Activated CD4-positive, alpha-beta T cell treated with anti-CD3 and anti-CD28 coated beads, Interleukin-2, amount 50 U/mL, for 24 hours (primary cell): ENCODE measurements around the gene DPYD.

Source experiments
- DNase-seq, 2 donors: peaks; one replicate each; pipeline ENCODE4 v3.0.0-alpha.2; 2020; ENCODE audit warnings: low read depth in 1 of 2, low spot score in 1 of 2

Gene DPYD

DNA sequence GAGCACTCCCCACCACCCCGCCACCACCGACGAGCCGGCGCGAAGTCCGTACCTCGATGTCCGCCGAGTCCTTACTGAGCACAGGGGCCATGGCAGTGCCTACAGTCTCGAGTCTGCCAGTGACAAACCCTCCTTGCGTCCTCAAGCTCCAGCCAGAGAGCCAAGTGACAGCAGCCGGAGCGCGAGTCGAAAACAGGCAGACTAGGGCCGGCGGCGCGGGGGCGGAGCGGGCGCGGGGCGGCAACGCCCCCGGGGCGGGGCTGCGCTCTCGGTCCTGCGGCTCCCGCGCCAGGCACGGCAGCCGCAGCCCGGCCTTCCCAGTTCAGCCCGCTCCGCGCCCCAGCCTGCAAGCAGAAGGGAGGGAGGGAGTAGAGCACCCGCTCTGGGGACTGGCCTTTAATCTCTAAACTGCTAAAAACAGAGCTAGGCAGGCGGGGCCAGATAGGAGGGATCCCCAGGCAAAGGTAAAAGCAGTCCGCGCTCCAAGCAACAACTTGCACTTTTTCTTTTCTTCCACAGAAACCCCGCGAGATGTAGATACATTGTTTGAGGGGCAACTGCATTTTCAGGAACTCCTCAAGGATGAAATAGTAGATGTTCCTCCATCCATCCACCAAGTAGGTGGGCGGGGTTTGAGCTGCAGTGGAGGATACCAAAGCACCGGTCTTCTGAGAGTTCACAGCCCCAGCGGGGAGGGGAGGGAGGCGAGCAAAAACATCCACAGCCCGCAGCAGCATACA lies at the start of gene DPYD:
Gene DPYD (minus strand): TSS at position 203 of the 740 bp plus-strand sequence. CDS start 112 bp downstream, at position 91.
- peak; percentile 63 to 65 for DNase-seq

DNA sequence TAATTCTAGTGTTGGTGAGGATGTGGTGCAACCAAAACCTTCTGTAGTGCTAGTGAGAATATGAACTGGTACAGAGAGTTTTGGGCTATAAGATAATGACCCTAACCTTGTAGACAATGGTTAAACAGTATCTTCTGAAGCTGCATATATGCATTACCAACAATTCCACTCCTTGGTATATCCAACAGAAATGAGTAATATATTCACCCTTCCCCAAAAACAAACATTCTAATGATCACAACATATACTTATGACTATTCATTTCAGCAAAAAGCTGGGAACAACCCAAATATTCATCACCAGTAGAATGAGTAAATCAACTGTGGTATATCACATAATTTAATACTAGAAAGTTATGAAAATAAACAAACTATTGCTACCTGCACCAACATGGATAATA lies 39.6 kb upstream of the DPYD start:
- no peak for DNase-seq

DNA sequence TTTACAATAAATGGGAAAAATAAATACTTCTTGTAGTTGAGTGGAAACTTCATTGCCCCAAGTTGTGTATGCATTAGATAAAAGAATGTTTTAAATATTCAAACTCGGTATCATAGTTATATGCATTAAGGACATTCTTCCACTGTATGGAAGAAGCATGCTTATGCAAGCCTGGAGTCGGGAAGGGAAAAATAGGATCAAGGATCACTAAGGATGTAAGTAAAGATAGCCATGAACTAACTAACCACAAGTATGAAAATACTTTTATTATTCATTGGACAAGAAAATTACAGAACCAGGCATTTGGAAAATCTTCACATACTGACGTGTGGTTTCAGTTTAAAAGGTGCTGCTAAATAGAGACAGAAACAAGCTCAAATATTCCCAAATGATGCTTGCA lies 26.9 kb upstream of the DPYD start:
- no peak for DNase-seq

DNA sequence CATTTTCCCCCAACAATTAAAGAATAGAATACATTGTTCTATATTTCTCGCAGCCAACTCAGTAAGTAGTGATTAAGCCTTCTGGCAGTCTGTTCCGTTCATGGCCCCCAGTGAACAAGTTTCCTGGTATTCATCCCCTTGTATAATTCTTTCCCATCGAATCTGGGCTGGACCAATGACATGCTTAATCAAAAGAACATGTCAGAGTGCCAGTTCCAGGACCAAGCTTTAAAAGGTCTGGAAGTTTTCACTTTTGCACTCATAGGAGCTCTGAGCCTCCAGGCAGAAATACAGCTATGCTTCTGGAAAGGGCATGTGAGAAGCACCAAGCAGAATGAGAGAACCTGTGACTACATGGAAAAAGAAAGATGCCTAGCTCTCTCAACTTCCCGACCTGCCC lies 22.5 kb upstream of the DPYD start:
- no peak for DNase-seq

DNA sequence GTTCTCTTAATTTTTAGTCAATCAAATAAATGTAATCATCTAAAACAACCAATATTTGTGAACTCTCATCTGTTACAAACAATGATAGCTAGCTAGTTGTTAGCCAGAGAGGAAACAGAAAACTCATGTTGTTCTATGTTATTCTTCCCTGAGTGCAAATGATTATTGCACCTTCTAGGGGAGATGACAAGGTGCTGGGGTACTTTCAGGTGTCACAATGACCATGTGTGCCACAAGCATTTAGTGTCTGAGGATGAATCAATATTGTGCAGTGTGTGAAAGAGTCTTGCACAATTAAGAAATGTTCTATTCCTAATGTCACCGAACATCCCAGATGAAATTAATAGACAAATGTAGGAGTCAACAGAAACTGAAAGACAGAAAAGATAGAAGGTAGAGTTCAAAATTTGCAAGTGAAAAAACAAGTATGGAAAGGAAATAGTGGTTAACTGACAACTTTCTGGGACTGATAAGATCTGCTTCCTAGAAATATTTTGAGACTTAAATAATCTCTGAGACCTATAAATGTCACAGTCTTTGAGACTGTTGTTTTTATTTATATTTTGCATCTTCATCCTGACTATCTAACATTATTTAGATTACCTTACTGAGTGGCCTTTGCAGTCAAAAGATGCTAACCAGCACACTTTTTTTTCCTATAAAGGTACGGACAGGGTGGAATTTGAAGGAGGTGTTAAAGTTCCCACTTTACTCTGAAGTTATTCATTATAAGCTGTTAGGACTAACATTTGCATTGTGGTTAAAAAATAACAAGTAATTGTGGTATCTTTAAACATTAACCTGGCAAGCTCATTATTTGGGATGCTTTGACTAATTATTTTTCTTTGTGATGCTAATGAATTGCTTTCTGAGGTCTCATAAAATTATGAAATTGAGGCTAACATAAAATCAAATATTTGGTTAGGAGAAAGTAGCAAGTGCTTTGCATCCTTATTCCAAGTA lies 21.6 kb upstream of the DPYD start:
- no peak for DNase-seq

DNA sequence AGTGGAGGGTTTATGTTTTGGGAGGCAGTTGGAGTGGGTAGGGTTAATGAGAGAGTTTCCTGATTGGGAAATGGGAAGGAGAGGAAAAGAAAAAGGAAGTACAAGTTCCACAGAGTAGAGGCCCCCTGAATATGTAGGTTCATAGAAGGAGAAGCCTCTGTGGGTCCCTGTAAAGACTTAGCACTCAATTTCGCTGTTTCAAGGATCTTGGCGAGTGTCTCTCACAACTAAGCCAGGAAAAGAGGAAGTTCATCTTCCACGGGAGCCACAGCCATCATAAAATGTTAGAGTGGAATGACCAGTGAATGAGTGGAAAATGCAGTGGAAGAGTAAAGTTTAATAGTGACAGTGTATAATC lies 17.4 kb upstream of the DPYD start:
- DNase-seq, result no peak

DNA sequence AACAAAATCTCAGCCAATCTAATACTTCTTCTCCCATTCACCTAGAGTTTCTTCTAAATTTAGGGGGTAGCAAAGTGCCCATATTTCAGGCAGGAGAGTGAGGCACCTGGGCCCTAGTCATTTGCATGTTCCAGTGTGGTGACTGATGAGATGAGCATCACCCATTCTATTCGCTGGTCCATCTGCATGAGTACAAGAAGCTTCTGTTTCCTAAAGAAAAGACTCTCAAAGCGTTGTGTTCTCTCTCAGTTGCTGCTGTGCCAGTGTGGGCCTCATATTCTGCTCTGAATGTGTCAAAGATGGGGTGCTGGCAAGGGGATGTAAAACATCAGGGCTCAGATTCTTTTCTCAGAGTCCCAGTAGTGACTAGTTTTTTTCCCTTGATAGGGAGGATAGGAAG lies 16.1 kb upstream of the DPYD start:
- DNase-seq, result no peak

DNA sequence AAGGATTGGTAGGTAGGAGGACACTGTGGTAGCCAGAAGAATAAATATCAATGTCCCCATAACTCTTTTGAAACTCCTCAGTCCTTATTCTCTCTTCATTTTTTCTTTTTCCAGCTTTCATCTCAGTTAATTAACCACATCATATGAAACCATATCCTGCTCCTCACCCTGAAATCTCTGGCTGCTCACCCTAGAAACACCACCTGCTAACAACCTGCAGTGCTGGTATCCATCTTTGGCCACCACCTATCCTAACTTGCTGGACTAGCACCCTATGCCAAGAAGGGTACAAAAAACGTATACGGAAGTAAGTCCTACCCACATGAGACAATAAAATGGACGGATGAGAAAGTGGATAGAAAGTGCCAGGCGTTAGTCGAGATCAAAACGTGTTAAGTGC lies 13.7 kb upstream of the DPYD start:
- DNase-seq, result no peak

DNA sequence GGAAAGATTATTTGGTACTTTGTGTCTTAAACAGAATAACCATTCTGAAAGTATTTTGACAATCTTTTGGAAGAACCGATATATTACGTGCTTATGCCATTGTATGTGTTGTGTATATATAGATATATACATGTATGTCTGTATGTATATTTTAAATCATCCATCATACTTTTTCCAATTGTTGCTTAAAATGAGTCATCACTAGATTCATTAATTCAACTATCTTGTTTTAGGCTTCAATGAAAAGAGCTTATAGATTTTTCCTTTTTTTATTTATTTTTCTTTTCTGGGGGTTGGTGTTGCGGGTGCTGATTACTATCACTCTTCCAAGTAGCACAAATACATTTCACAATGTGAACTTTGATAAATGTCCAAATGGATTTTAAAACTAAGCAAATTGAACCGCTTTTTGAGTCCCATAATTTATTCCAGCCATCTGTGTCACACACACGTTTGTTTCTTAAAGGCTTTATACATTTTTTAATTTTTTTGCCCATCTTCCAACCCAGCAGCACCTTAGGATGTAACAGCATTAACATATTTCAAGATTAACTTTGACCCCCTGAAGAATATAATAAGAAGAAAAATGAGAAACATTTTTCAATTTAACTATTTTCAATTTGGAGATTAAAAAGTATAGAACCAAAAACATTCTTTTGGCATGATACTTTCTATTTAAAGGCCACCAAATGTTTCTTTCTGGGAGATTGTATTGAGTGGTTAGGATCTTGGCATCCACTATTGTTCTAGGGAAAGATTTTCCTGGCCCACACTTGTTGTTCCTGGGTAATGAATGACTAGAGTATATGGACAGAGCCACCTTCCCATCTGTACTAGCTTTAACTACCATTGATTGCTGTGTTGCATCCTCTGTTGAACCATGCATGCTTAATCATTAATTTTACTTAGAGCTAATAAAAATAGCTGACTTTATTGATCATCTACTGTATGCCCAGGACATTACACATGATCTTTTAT lies 9.3 kb upstream of the DPYD start:
- DNase-seq, result no peak

DNA sequence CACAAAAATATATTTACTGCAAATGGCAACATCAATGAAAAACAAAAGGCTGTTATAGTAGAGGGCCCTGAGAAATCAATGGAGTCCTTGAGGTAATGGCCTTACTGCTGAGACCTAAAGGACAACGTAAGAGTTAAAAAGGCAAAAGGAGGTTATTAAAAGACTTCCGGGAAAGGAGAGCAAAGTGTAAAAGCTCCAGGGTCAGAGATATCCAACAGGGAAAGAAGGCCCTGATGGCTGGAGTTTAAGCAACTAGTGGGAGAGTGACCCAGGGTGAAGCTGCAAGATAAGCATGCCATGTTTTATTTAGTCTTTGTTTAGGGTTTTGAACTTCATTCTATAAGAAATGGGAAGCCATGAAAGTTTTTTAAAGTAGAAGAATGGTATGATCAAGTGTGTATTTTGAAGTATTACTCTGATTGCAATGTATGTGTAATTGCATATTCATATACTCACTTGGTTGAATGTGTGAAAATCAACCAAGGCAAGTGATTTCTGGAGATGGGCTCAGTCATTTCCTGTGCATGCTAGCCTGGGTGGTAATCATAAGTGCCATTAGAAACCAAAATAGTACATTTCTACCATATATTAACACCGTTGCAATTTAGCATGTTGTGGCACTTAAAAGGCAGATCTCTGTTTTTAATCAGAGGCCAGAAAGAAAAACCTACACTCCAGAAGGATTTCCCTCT lies 5.3 kb upstream of the DPYD start:
- DNase-seq, result no peak

DNA sequence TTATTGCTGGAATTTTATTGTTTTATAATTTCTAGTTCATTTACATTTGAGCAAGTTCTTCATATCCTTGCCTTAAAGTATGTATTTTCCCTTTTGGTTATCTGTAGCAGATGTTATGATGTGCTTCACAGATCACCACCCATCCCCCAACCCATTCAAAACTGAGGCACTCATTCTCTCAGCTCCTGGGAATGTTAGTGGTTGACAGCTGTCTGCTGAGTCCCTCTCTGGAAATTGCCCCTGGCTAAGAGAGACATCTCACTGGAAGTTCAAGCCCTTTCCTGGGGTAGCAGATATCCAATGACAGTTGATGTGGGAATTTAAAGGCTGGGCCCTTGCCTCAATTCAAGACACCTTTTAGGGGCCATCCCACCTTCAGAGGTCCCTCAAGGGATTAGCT lies 4.3 kb upstream of the DPYD start:
- DNase-seq, result no peak

DNA sequence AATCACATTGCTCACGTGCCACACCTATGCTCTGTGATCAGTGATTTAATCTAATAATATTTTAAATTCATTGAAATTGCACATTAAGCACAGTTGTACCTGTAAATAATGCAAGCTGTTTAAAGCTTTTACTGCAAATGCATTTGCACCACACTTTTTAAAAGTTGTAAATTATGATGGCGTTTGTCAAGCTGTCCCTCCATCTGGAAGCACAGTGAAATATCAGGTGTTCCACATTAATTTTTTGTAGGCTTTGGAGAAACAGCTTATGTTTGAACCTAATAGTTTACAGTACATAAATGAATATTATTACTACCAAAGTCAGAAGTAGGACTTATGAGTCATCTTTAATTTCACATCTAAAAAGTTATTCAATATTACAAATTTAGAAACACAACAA lies 3.0 kb upstream of the DPYD start:
- DNase-seq, result no peak

DNA sequence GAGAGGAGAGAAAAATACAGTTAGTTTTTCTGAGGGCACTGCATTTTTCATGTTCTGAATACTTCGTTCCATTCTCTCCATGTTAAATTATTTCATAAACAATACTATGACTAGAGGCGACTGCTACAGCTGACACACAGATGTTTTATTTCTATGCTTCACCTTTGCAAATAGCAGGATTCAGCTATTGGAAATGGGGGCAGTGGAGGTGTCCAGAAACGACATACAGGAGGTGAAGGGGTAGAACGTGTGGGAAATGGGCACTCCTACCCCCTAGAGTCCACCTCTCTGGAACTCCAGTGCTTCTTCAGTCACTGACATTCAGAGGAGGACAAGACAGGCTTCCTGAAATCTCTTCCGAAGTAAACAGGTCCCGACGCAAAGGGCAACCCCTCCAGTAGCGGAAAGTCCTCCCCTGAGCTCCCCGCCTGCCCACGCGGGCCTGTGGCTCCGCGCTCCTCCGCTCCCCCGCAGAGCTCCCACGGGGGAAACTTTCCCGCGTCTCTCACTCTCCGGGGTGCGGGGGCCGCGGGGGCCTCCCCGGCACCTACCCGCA lies 480 bp downstream of the DPYD start:
- DNase-seq, result peak in 1 of 2 donors; percentile 17

DNA sequence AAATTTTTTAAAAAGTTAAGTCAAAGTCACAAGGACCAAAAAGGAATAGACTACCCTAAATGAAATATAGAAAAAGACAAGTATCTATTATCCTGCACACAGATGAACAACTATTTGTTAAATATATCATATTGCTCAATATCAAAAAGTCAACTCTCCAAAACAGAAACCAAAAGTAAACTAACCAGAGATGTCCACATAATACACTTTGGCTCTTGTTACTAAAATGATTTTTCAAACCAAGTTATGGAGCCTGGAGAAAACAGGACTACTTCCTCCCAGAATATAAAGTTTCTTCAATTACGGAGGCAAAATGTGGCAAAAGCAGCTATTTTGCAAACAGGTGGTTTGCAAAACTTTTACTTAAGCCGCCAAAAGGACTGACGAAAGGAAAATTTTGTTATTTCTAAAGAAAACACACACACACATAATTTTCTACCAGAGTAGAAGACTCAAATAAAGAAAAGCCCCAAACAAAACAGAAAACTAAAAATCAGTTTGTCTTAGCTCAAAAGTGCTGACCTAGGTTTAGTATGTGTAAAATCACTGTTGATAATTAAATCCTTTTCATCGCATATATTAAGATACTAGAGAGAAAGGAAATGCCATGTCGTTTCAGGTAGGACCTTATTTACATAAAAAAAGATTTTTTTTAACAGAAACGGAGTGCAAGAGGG lies 1.1 kb downstream of the DPYD start:
- DNase-seq, result no peak

DNA sequence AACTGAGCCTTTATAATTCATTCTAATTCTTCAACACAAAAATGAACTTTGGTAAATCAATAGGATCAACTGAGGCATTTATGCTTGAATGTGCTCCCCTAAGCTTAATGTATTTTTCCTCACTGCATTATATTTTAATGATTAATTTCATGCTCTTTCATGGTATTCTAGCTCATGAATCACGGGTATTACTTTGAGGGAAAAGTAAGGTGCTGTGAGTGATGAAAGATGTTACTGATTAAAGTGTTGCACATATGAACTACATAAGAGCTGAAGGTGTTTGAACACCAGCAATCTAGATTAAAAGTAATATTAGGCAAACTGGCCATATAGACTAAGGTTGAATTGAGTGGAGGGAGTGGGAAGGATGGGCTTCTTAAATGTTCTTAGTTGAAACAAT lies 1.9 kb downstream of the DPYD start:
- no peak for DNase-seq

DNA sequence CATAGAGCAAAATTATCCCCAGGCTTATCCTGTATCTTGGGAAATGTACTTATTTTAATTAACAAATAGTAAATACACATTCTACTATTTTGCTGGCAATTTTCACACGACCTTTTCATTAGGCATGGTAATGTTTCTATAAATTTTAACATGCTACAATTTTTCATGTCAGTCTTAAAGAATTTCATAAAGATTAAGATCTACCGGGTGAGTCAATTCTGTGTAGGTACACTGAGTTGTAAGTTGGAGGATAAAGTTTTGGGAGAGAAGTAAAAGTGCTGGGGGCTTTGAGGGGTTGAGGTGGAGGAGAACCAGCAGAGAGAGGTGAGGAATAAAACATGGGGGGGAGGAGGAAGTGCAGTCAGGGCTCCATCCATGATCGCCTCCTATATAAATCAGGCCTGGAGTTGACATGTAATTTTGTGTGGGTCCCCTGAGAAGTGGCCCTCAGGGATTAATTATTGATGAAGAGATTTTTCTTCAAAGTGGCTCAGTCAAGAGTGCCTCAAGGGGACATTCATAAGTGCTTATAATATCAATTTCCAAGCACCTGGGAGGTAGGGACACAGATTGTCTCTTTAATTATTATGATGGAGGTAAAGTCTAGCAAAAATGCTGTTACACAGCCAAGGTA lies 7.2 kb downstream of the DPYD start:
- no peak for DNase-seq

DNA sequence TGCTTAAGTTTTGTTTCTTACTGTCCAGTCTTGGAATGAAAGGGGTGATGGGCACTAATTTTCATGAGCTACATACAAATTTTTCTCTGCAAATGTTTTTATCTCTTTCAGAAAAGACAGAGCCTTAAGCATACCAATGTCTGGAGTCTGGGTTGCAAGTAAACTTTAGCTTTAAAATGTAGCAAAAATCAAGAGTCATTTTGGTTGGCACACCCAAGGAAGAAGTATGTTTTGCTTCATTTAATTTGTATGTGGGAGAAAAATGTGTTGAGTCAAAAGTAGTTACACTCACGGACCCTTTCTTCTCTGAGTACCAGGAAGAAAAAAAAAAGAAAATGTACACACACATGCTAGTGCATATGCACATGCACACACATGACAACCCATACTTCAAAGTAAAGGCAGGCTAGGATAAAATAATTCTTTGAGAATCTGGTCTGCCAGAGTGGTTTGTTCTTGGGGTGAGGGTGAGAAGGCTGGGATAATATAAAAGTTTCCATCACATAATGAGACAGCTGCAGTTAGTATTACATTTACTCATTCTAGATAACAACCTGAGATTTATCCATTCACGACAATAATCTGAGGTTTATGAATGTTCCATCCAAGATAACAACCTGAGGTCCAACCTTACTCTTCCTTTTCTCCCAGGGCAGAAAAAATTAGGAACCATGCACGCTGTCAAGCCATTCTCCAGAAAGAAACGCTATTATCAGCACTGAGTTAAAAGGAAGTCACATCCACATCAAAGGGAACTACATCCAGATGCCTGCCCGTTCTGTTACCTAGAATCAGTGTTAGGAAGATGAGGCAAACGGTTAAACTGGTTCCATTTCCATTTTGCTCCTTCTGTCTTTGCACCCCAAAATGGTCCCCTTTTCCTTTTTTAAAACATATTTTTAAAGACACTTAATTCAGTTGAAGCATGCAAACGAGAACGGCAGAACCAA lies 9.3 kb downstream of the DPYD start:
- no peak for DNase-seq

DNA sequence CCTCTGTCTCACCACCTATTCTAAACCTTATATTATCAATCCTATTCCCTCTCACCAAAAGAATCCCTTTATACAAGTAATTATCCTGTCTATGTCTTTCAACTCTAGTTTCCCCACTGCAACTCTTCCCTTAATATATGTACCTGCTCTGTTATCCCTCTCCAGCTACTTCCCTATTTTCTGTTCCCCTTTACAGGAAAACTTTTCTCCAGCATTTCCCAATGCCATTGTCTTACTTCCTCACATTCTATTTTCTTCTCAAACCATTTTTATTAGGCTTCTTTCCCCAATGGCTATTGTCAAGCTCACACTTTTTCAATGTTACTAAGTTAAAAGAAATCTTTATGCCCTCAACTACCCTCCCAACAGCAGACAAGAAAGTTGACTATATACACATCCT lies 11.6 kb downstream of the DPYD start:
- DNase-seq, result no peak
